HG03575 (cell line): Measurements from ENCODE around the gene CACNB2.

ENCODE experiments used
- ATAC-seq: cut with Tn5 transposase; IDR thresholded peaks from one replicate; pipeline ENCODE4 v1.9.1; 2021; ENCODE audit not compliant: unreplicated experiment, insufficient number of reproducible peaks, low FRiP score; ENCODE audit errors: extremely low read depth

Gene CACNB2

DNA sequence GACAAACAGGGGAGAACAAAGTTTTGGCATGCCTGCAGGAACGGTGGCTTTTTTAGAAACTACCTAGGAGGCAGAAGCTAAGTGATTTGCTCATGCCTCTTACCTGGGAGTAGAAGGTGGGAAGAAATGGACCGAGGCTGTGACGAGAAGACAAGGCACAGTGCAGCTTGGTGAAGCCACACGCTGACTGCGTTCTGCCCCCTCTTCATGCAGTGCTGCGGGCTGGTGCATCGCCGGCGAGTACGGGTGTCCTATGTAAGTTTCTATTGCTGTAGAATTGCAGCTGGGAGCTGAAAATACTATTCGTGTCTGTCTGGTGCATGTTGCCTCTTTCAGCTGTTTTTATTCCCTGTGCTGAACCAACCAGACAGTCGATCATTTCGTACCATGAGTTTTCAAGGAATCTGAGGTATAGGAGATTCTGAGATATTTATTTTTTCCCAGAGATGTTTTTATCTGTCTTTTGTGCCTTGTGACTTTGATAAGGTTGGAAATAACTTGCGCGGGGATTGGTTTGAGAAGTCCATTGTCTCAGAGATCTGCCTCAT, 120.9 kb downstream of the CACNB2 start:
- no peak for ATAC-seq

DNA sequence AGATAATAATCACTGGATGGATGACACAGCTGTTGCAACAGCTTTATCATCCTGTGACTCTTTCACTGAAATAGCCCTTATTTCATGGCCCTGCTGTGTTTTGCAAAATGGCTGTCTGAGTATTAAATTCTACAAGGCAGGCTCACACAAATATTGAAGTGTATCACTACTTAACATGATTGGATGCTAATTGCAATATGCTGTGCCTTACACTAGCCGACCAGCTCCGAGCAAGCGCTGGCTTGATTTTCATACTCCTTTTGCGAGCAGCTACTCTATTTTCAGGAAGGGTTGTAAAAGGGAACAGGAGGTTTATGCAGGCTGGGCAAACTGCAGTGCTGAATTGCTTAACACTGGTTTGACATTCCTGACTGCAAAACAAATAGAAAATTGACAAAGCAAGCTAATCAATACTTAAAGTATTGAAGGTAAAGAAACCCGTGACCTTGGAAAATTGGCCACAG, 121.6 kb downstream of the CACNB2 start:
- ATAC-seq: no peak

DNA sequence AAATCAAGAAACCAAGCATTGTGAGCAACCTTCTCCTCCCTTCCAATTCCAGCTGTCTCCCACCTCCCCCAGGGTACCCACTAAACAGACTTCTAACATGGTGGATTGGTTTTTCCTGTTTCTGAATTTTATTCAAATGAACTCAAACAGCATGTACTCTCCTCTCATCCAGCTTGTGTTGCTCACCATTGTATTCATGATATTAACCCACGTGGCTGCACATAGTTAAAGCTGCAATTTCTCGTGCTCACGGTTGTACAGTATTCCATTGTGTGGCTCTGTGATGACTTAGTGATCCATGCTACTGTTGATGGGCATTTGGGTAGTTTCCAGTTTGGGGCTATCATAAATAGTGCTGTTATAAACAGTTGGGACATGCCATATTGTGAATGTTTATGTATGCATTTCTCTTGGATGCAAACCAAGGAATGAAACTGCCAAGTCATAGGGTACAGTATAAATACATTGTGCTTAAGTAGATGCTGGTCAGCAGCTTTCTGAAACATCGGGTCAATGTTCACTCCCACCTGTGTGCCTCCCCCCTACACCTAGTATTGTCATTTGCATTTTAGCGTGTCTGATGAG, 124.3 kb downstream of the CACNB2 start:
- no peak for ATAC-seq

DNA sequence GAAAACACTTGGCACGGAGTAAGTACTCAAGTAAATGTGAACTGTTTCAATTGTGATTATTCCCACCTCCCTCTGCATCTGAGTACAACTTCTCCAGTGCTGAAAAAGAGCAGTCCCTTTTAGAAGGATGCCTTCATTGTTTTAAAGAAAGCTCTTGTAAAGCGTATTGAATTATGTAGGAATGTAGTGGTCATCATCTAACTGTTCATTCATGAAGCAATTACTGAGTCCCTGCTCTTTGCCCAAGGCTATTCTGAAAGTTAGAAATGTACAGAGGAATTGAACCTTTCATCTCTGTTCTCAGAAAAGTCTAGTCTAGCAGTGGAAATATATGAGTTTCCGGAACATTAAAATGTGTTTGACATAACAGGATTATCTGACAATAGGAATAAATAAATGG, 127.8 kb downstream of the CACNB2 start:
- ATAC-seq: no peak

DNA sequence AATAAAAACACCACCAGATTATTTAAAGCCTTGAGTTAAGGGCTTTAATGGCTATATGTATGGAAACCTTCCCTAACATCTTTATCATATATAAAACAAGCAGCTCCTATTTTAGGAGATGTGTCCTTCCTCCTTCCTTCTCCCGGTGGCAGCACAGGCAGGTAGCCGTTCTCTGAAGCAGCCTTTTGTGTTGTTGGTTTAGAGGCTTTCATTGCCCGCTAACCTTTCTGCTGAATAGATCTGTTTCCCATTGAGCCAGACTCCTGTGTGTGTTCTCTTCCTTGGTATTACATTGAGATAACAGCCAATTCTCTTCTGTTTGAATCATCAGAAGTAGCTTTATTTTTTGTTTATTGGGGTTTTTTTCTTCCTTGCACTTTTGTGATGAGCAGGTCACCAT, 131.3 kb downstream of the CACNB2 start:
- ATAC-seq: no peak

DNA sequence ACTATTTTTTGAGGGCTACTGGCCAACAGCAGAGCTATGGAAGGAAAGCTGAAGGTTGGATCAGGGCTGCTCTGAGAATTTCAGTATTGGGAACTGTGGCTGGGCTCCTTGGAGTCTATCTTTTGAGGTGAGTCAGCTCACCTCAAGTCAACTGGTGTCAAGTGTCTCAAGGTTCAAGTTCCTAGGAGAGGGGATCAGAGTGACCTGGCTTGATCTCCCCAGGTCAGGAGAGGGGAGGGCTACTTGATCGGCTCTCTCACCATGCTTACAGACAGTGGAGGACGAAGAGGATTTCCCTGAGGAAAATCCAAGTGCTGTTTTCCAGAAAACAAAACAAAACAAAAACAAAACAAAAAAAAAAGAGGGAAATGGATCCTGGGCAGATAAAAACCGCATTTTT, 132.8 kb downstream of the CACNB2 start:
- no peak for ATAC-seq

DNA sequence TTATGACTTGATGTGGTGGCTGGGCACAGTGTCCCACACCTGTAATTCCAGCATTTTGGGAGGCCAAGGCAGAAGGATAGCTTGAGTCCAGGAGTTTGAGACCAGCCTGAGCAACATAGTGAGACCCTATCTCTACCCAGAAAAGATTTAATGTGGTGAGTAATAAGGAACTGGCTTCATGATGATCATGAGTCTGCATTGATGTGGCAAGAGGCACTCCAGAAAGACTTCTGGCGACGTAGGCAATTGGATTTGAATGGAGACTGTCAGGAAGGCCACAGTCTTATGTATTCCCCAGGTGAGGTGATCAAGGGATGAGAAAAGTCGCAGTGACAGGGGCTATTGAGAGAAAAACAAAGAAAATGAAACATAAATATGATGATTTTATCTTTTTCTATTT, 138.0 kb downstream of the CACNB2 start:
- no peak for ATAC-seq

DNA sequence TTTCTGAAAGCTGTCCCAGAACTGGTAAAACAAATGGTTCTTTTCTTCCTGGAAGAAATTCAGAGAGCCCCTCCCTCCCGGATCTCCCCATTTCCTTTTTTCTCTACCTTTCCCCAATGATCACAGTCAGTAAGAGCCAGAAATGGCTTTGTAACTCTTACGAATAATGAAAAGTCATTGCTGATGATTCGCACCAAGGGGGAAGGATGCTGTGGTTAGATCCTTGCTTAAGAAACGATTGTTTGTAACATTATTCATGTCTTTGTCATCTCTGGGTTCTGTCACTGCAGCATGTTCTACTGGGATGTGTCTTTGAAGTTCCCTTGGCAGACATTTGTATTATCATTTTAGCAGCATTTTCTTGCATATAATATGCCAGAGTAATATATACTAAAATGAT, 138.9 kb downstream of the CACNB2 start:
- no peak for ATAC-seq

DNA sequence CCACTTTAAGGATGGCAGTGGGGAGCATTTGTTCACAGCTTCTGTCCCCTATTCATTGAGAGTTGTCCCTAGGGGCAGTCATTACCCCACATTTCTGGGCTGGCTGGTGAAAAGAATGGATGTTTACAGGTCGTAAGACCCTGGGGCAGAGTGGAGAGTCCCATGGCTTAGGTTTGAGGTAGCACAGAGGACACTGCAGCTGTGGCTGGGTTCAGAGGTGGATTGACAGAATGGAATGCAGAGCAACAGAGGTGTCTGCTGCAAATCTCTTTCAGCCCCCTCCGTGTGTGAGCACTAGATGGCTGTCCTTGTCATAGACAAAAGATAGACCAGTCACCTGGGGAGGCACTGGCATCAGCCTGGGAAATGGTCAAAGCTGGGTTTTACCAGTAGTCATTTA, 141.9 kb downstream of the CACNB2 start:
- ATAC-seq: no peak

DNA sequence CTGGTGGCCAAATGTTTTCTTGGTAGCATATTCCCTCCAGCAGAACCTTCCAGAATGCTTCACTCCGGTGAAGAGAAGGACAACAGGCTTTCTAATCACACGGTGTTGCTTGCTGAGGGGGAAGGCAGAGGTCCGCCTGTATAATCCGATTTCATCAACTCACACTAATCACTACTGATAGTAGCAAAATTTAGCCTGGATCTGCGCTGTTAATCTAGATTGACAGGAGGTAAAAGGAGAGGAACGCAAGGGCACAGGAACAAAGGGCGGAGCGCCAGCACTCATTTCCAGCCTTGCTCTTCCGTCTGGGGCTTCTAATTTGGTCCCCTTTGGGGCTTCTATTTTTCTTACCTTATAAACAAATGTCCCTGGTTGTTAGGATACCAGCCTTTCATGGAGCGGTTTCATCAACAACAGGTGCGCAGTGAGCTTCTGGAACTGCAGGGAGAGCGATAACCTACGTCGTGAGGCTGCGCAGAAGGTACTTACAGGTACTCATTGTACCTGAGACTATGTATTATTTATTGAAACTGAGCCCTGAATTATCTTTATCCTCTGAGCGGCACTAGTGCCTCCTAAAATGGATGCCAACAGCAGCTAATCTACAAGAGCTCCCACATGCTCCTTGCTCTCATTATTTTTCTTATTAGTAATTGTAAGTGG, 150.6 kb downstream of the CACNB2 start:
- ATAC-seq: no peak

DNA sequence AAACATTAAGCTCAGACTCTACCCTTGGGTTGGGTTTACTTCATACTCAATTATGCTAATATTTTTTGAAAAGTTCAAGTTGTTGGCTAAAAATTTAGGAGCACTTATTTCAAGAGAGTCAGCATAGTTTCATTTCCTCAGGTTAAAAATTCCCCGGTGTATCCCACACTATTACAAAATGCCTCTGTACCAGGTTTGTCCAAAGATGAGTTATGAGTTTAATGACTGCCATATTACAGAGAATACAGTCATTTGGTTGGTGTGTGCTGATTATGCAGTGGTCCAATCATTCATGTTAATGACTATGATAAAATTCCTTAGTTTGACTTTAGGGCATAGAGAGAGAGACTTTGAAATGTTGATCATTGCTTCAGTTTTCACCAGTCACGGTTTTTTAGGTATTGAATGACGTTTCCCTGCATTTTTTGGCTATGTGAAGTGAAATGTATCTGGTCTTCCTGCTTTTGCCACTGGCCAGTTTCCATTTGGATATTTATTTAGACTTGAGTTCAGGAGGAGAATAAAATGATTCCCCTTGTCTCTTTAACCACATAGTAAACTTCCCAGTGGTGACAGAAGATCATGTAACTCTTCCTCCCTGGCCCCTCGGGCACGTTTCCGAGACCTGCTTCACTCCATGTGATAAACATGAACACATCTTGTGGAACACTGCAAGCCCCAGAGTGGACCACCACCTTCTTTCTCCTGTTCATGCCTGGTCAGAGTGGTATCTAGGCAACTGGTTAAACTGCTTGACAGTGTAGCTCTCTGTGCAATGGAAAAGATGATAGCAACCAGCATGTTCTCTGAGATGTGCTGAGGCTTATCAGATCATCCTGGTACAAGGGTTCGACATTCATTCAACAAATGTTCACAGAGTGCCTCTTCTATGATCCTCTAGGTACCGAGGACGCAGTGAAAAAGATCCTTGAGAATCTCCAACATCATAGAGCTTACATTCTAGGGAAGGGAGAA, 153.6 kb downstream of the CACNB2 start:
- ATAC-seq: no peak

DNA sequence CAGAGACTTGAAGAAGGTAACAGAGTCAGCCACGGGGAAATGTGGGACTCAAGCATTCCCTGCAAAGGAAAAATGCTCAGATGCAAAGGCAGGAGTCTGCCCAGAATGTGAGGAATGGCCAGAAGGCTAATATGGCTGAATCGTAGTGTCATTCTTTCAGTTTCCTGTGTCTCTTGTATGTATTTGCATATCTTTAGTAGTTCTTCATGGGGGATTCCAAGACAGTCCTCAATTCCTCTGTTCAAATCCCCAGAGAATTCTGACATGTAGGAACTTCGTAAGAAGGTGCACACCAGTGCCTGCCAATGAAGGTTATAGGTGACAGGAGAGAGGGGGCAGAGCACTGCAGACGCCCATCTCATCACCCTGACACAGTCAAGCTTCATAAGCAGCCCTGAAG, 154.4 kb downstream of the CACNB2 start:
- no peak for ATAC-seq

DNA sequence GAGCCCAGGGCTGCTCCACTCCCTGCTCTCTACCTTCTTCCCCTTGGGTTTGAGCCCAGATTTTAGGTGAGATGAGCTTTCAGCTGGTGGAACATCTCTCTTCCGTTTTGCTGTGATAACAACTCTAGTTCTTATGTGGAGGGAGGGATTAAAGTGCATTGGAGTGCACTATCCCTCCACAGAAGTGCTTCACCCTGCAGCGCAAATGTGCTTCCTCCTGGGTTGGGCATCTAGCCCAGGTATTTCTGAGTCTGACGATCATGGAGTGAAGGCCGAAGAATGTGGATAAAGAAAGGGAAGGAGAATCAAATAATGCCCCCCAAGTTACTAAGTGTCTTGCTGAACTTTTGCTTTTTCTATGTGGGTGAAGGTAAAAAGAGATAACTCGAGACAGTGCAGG, 157.4 kb downstream of the CACNB2 start:
- ATAC-seq: no peak

DNA sequence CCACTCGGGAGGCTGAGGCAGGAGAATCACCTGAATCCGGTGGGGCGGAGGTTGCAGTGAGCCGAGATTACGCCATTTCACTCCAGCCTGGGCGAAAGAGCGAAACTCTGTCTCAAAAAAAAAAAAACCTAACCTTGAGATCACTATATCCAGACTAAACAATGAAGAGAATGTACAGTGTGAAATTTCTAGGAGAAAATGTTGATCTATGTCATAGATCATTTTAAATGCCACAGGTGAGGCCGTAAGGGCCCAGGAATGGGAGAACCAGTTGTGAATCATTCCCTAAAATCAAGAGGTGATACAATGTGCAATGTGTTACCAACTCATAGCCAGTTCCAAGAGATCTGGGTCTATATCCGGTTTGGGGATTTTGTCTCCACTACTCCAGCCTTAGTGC, 158.0 kb downstream of the CACNB2 start:
- no peak for ATAC-seq

DNA sequence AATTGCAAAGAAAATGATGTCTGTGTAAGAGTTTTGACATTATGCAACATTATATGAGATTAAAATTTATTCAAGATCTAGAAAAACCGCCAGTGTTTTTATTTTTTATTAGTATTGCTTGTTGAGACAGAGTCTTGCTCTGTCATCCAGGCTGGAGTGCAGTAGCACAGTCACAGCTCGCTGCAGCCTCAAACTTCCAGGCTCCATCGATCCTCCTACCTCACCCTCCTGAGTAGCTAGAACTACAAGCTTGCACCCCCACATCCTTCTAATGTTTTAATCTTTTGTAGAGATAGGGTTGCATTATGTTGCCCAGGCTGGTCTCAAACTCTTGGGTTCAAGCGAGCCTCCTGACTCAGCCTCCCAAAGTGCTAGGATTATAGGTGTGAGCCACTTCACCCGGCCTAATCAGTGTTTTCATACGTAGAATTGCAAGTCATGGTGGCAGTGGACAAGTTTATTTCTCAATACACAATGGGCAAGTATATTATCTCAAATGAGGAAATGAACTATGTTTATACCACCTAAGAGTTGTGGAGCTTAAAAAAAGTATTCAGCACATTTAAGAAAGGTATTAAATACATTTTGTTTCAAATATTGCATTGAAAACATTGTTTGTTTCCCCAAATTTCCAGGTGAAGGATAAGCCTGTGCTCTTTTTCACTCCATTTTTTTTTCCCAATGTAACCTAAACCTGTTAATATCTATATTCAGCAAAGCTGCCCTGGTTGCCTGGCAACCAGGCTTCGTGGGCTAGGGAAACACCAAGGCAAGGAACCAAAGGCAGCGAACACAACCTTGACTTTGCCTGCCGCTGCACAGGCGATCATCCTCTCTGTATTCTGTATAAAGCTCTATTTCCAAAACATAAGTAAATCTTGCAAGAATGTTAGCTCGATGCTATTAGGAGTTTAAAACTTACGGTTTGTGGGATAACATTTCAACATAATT, 163.9 kb downstream of the CACNB2 start:
- no peak for ATAC-seq

DNA sequence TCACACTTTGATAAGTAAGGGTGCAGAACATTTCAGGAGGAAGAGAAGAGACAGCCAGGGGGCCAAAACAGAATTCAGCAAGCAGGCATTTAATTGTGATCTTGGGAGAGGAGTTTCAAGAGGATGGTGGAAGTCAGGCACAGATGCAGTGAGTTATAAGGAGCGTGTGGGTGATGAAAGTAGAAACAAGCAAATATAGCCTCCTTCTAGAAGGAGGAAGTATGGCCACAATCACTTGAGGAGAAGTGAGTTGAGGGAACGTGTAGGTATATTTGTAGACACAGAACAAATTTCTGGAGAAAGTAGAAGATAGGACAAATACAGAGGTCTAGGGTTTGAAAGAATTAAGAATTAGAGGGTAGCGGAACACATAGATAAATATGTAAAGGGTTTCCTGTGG, 165.8 kb downstream of the CACNB2 start:
- ATAC-seq: no peak

DNA sequence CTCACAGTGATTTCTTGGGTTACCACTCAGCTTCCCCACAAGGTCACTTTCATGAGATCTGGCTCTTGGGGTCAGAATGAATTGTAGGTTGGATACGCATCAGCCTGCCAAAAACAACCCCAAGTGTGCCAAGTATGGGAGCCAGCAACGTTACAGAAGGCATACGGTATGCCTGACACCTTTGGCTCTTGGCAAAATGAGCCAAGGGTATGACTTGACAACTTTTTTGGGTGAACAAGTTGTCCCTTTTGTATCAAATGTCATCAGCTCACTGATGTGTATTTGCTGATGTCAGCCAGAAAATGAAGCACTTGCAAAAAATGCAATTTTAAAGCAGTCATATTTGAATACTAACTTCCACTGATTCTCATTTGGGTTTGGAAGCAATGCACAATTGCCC, 168.4 kb downstream of the CACNB2 start:
- no peak for ATAC-seq

DNA sequence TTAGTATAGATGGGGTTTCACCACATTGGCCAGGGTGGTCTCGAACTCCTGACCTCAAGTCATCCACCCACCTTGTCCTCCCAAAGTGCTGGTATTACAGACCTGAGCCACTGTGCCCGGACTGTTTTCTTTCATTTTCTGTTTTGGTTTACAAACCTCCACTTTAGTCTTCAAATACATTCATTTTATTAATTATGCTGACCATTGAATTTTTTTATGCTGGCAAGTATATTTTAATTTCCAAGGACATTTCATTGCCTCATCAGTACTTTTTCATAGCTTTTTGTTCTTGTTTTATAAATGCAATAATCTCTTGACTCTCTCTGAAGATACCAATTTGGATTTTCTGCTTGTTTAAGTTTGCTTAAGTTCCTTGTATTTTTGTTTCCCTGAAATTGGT, 170.5 kb downstream of the CACNB2 start:
- ATAC-seq: no peak
